H1 (cell line): ENCODE results near the gene LLGL2.

Source experiments
- CREB1 ChIP-seq: IDR thresholded peaks from 2 replicates; pipeline ENCODE4 v1.6.1; 2012; ENCODE audit warnings: inconsistent platforms
- CTCF ChIP-seq, 3 experiments: IDR thresholded peaks; 1 replicate in 2 of 3; 2 replicates in 1 of 3; pipeline versions ENCODE4 v1.5.1 to v1.6.1; 2011; ENCODE audit warnings: low read length in 3 of 3, mild to moderate bottlenecking in 3 of 3, inconsistent platforms in 2 of 3, low read depth in 1 of 3, moderate library complexity in 1 of 3; ENCODE audit not compliant: insufficient read depth in 1 of 3; ENCODE audit errors: control extremely low read depth in 1 of 3
- MAX ChIP-seq: IDR thresholded peaks from 2 replicates; pipeline ENCODE4 v1.6.1; 2012; ENCODE audit warnings: inconsistent platforms
- POLR2A ChIP-seq, 2 experiments: IDR thresholded peaks; 1 replicate in 1 of 2; 2 replicates in 1 of 2; pipeline ENCODE4 v1.6.1; 2011; ENCODE audit warnings: low read depth in 2 of 2, low read length in 2 of 2, mild to moderate bottlenecking in 2 of 2; ENCODE audit errors: control extremely low read depth in 1 of 2

GRCh38 chr17:75476271-75476671, 49.2 kb upstream of the LLGL2 start:
- TF ChIP-seq POLR2A (IDR thresholded peaks at IDR 0.05; ENCODE audit: control extremely low read depth in 1 of 2, low read depth in 2 of 2, low read length in 2 of 2) (no peak), CTCF (IDR thresholded peaks at IDR 0.05; ENCODE audit: control extremely low read depth in 1 of 3, insufficient read depth in 1 of 3, low read depth in 1 of 3, low read length in 3 of 3) (no peak), CREB1 (no peak), MAX (no peak)
